Fibroblast of lung (primary cell): Measurements from ENCODE around the gene REV1. TPM values are rescaled to one million over a fixed set of nuclear protein-coding genes. Genes with fewer than 3 reads are reported as not detected.

Source experiments
- DNase-seq, 2 donors: peaks; one replicate each; pipeline versions ENCODE4 v3.0.0 to v3.0.0-alpha.2; 2010; ENCODE audit warnings: low read depth in 2 of 2
- H2AFZ ChIP-seq: 2 replicates; pipeline ENCODE4 v1.5.1; 2012; ENCODE audit warnings: low read length, control low read depth, inconsistent platforms
- H3K27ac ChIP-seq: 2 replicates; pipeline ENCODE4 v1.5.1; 2011; ENCODE audit warnings: low read length, control low read depth; ENCODE audit not compliant: insufficient read depth
- H3K27me3 ChIP-seq: 2 replicates; pipeline ENCODE4 v1.5.1; 2011; ENCODE audit warnings: mild to moderate bottlenecking, low read length; ENCODE audit not compliant: control insufficient read depth, insufficient read depth
- H3K36me3 ChIP-seq: 2 replicates; pipeline ENCODE4 v1.5.1; 2011; ENCODE audit warnings: low read length; ENCODE audit not compliant: control insufficient read depth, insufficient read depth
- H3K4me1 ChIP-seq: 2 replicates; pipeline ENCODE4 v1.5.1; 2011; ENCODE audit warnings: low read length; ENCODE audit not compliant: control insufficient read depth, insufficient read depth; ENCODE audit errors: extremely low read depth
- H3K4me2 ChIP-seq: 2 replicates; pipeline ENCODE4 v1.5.1; 2011; ENCODE audit warnings: low read length, control low read depth; ENCODE audit not compliant: insufficient read depth; ENCODE audit errors: extremely low read depth
- H3K4me3 ChIP-seq, 4 experiments: fragments of 200-600 bp in 1 of 4; sonication (generic) in 1 of 4; replicated peaks in 1 of 4; 2 replicates each; pipeline ENCODE4 v1.5.1; 2011 to 2016; ENCODE audit warnings: low read length in 4 of 4, low read depth in 3 of 4, mild to moderate bottlenecking in 3 of 4, control low read depth in 2 of 4, inconsistent platforms in 1 of 4, mixed read lengths in 1 of 4; ENCODE audit not compliant: insufficient read depth in 1 of 4; ENCODE audit errors: control extremely low read depth in 1 of 4
- H3K79me2 ChIP-seq: 2 replicates; pipeline ENCODE4 v1.5.1; 2012; ENCODE audit warnings: mild to moderate bottlenecking, low read length, inconsistent platforms; ENCODE audit not compliant: control insufficient read depth, insufficient read depth
- H3K9ac ChIP-seq: 2 replicates; pipeline ENCODE4 v1.5.1; 2011; ENCODE audit warnings: mild to moderate bottlenecking, low read length, control low read depth; ENCODE audit not compliant: insufficient read depth
- H3K9me3 ChIP-seq: 2 replicates; pipeline ENCODE4 v1.5.1; 2012; ENCODE audit warnings: low read depth, low read length; ENCODE audit not compliant: control insufficient read depth, insufficient read depth
- H4K20me1 ChIP-seq: 2 replicates; pipeline ENCODE4 v1.5.1; 2011; ENCODE audit warnings: low read length; ENCODE audit not compliant: control insufficient read depth, insufficient read depth; ENCODE audit errors: extremely low read depth
- EZH2 ChIP-seq: IDR thresholded peaks from 2 replicates; pipeline ENCODE4 v1.5.1; 2012; ENCODE audit warnings: low read length, control low read depth, mild to moderate bottlenecking; ENCODE audit errors: missing control alignments
- polyA minus RNA-seq: library from RNA; depleted of rRNA, polyadenylated mRNA; stranded (reverse); fragments of >200 nt; gene quantifications from 2 replicates; pipeline ENCODE4 v1.2.3, GENCODE V29; 2011; ENCODE audit warnings: low replicate concordance
- polyA plus RNA-seq, 2 donors: library from polyadenylated mRNA; depleted of rRNA in 1 of 2; stranded (reverse) in 1 of 2; unstranded in 1 of 2; fragments of >200 nt; gene quantifications; 2 replicates each; pipeline ENCODE4 v1.2.1, GENCODE V29; 2011 to 2012; ENCODE audit warnings: missing spikeins in 1 of 2
- total RNA-seq: library from RNA; depleted of rRNA; stranded (reverse); fragments of >200 nt; gene quantifications from 2 replicates; pipeline ENCODE4 v1.2.1, GENCODE V29; 2014
- TF ChIP-seq, protein P1 (sequence below), 2 donors: IDR thresholded peaks in 1 of 2; conservative IDR thresholded peaks in 1 of 2; 1 replicate in 1 of 2; 2 replicates in 1 of 2; pipeline ENCODE4 v1.5.1; 2011 to 2012; ENCODE audit warnings: low read length in 2 of 2, control low read depth in 1 of 2, inconsistent platforms in 1 of 2, low read depth in 1 of 2, mild to moderate bottlenecking in 1 of 2

REV1 gene
- total RNA-seq = 32.1 and 39.3 TPM in 2 replicates
- 13.9 and 19.3 TPM in 2 replicates for polyA plus RNA-seq
- 11.5 and 12.8 TPM in 2 replicates for polyA plus RNA-seq (2012)
- polyA minus RNA-seq = 4.9 and 16.9 TPM in 2 replicates

DNA sequence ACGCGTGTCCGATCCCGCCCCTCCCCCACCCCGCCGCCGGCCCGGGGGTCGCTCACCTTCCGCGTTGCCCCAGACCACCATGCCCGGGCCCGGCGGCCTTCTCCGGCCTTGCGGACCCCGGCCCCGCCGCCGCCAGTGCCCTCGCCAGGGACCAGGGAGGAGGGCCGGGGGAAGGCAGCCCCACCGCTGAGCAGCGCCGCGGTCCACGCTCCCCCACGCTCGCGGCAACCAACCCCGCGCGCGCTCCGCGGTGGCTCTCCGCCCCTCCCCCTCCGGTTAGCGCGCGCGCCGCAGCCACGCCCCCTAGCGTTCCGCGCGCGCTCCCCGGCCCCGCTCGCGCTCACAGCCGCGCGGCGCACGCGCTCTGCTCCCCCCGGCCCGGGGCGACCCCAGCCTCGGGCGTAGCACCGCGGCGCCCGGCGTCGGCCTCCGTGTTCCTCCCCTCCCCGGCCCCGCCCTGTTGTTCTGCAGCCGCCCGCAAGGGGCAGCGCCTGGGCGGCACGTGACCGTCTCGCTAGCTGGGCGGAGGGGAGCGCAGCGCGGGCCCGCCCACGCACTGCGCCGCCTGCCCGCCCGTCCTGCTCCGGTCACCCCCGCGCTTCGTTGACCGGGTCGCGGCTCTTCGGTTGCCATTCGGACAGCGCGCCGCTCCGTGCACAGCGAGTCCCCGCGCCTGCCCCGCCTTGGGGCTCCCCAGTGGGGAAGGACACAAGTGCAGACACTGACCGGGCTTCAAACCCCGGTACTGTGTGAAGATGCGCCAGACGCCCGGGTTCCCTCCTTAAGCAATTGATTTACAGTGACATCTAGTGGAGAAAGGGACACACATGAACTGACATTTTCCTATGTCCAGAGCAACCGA lies at the start of gene REV1:
TSS of gene REV1 (minus strand) at position 257 of the 862 bp plus-strand sequence. CDS start 25,042 bp downstream, outside the sequence.
- peak within 1 kb of the TSS; percentile 81 for H3K9ac ChIP-seq
- peaks cover 2% of the 10 kb centered on the region for H3K27me3 ChIP-seq
- peaks cover 39% of the 10 kb centered on the region for H3K79me2 ChIP-seq
- peaks cover 6% of the 10 kb centered on the region for H3K4me1 ChIP-seq
- no peaks in the 10 kb centered on the region for H4K20me1 ChIP-seq
- H3K4me3 ChIP-seq = peak within 1 kb of the TSS; percentile 83 to 95 (median 91)
- no peaks in the 10 kb centered on the region for H3K9me3 ChIP-seq
- peak within 1 kb of the TSS; percentile 99 for H2AFZ ChIP-seq
- DNase-seq = peak; percentile 90 to 94
- peak within 1 kb of the TSS; percentile 88 for H3K27ac ChIP-seq
- peak within 1 kb of the TSS; percentile 95 for H3K4me2 ChIP-seq
- no peak for TF ChIP-seq EZH2
- TF ChIP-seq, protein P1, sequence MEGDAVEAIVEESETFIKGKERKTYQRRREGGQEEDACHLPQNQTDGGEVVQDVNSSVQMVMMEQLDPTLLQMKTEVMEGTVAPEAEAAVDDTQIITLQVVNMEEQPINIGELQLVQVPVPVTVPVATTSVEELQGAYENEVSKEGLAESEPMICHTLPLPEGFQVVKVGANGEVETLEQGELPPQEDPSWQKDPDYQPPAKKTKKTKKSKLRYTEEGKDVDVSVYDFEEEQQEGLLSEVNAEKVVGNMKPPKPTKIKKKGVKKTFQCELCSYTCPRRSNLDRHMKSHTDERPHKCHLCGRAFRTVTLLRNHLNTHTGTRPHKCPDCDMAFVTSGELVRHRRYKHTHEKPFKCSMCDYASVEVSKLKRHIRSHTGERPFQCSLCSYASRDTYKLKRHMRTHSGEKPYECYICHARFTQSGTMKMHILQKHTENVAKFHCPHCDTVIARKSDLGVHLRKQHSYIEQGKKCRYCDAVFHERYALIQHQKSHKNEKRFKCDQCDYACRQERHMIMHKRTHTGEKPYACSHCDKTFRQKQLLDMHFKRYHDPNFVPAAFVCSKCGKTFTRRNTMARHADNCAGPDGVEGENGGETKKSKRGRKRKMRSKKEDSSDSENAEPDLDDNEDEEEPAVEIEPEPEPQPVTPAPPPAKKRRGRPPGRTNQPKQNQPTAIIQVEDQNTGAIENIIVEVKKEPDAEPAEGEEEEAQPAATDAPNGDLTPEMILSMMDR (conservative IDR thresholded peaks at IDR 0.05 in 1 of 2, IDR thresholded peaks at IDR 0.05 in 1 of 2; ENCODE audit: low read depth in 1 of 2, low read length in 2 of 2) = peak; percentile 42 to 70
- H3K36me3 ChIP-seq = no peaks in the 10 kb centered on the region

DNA sequence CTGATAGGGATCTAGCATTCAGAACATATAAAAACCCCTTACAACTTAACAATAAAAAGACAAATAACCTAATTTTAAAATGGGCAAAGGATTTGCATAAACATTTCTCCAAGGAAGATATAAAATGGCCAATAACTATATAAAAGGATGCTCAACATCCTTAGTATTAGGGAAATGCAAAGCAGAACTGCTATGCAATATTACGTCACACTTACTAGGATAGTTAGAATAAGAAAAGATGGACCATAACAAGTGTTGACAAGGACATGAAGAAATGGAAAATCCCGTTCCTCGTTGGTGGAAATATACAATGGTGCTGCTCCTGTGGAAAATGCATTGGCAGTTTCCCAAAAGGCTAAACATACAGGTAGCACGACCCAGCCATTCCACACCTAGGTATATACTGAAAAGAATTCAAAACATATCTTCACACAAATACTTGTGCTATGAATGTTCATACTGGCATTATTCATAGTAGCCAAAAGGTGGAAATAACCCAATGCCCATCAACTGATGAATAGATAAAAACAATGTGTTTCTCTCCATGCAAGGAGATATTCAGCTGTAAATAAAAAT lies 48.2 kb upstream of the REV1 start:
- no peaks in the 10 kb centered on the region for H3K79me2 ChIP-seq
- no peak overlapping the region for H3K4me3 ChIP-seq
- H3K4me2 ChIP-seq = no peak overlapping the region
- DNase-seq = no peak
- TF ChIP-seq, protein P1 (conservative IDR thresholded peaks at IDR 0.05 in 1 of 2, IDR thresholded peaks at IDR 0.05 in 1 of 2; ENCODE audit: low read depth in 1 of 2, low read length in 2 of 2) = no peak
- TF ChIP-seq EZH2 = no peak
- H3K4me1 ChIP-seq = no peaks in the 10 kb centered on the region
- H3K36me3 ChIP-seq = no peaks in the 10 kb centered on the region
- no peaks in the 10 kb centered on the region for H3K9me3 ChIP-seq
- no peaks in the 10 kb centered on the region for H3K27me3 ChIP-seq
- no peak overlapping the region for H2AFZ ChIP-seq
- H3K9ac ChIP-seq = no peak overlapping the region
- no peak overlapping the region for H3K27ac ChIP-seq
- H4K20me1 ChIP-seq = no peaks in the 10 kb centered on the region

DNA sequence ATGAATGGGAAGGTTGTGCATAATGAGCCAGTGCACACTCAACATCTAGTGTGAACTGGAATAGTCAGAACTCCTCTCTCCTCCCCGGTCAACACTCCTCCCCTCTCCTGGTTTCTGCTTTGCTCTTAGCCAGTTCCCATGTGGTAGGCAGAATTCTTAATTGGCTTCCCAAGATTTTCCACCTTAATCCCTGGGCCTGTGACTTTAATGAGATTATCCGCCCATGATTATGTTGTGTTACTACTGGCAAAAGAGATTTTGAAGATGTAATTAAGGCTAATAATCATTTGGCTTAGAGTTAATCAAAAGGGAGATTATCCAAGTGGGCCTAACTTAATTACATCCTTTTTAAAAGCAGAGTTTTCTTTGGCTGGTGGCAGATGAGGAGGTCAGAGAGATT lies 34.2 kb upstream of the REV1 start:
- Histone ChIP-seq H3K4me1 (no peaks in the 10 kb centered on the region), H4K20me1 (no peaks in the 10 kb centered on the region), H3K79me2 (no peaks in the 10 kb centered on the region), H3K27ac (no peak overlapping the region), H3K9me3 (no peaks in the 10 kb centered on the region), H3K4me3 (no peak overlapping the region), H3K9ac (no peak overlapping the region), H3K27me3 (no peaks in the 10 kb centered on the region), H2AFZ (no peak overlapping the region), H3K4me2 (no peak overlapping the region), H3K36me3 (no peaks in the 10 kb centered on the region)
- DNase-seq = no peak
- no peak for TF ChIP-seq EZH2
- TF ChIP-seq, protein P1 (conservative IDR thresholded peaks at IDR 0.05 in 1 of 2, IDR thresholded peaks at IDR 0.05 in 1 of 2; ENCODE audit: low read depth in 1 of 2, low read length in 2 of 2) = no peak
